ENCODE measurements around the gene OTULIN. TPM values are rescaled to one million over a fixed set of nuclear protein-coding genes. Genes with fewer than 3 reads are reported as not detected.

Gene OTULIN
- total RNA-seq, 2 experiments from 2014 or later, result 48.0 to 48.2 TPM

GRCh38 chr5:14656898-14657297 is 7.6 kb upstream of the OTULIN start:
- no peak for DNase-seq

GRCh38 chr5:14659821-14660607 is 4.5 kb upstream of the OTULIN start:
- ChIA-PET CTCF (interaction anchor here (0.9 to 1.4 kb wide), 2 partner anchors 12 kb away, joined by 3 to 4 read pairs; no protein-coding TSS in a partner anchor), POLR2A (no interaction called here)
- H3K27me3 Mint-ChIP-seq, result no peaks in the 10 kb centered on the region
- peaks cover 4% of the 10 kb centered on the region for H3K36me3 Mint-ChIP-seq (ENCODE audit: low read depth)
- DNase-seq, result no peak
- intact Hi-C loops (cut with DNase I, micrococcal nuclease), result loop anchor here (10.0 kb wide), 2 partner anchors 515 to 645 kb away; partner anchors contain the start of gene TRIO (in 1 of the 2)
- no peak for ATAC-seq
- peaks cover 2% of the 10 kb centered on the region for H3K9me3 Mint-ChIP-seq (ENCODE audit: low read depth)
- no peak overlapping the region for H3K27ac Mint-ChIP-seq
- H3K4me1 Mint-ChIP-seq, result peaks cover 59% of the 10 kb centered on the region
- no peak overlapping the region for H3K4me3 Mint-ChIP-seq

More at GRCh38 chr5:14656898-14657297, 7.6 kb upstream of the OTULIN start:
- CTCF ChIA-PET, result interaction anchor here (0.5 to 2.2 kb wide), 6 partner anchors 8 to 346 kb away, joined by 3 to 17 read pairs (median 4); no protein-coding TSS in a partner anchor
- intact Hi-C loops (cut with DNase I, micrococcal nuclease), result no loop called here
- H3K27ac Mint-ChIP-seq, result peak overlapping the region; percentile 42
- H3K27me3 Mint-ChIP-seq, result no peaks in the 10 kb centered on the region
- H3K4me1 Mint-ChIP-seq, result peaks cover 42% of the 10 kb centered on the region
- no peaks in the 10 kb centered on the region for H3K36me3 Mint-ChIP-seq (ENCODE audit: low read depth)
- H3K4me3 Mint-ChIP-seq, result no peak overlapping the region
- H3K9me3 Mint-ChIP-seq (ENCODE audit: low read depth), result peaks cover 2% of the 10 kb centered on the region
- POLR2A ChIA-PET, result no interaction called here
- no peak for ATAC-seq

- POLR2A ChIA-PET, result no interaction called here
- H3K27ac Mint-ChIP-seq, result no peak overlapping the region
- peaks cover 6% of the 10 kb centered on the region for H3K36me3 Mint-ChIP-seq (ENCODE audit: low read depth)
- H3K27me3 Mint-ChIP-seq, result no peaks in the 10 kb centered on the region
- peaks cover 51% of the 10 kb centered on the region for H3K4me1 Mint-ChIP-seq
- H3K4me3 Mint-ChIP-seq, result no peak overlapping the region
- no peak for ATAC-seq
- intact Hi-C loops (cut with DNase I, micrococcal nuclease), result loop anchor here (10.0 kb wide), 2 partner anchors 516 to 646 kb away; partner anchors contain the start of gene TRIO (in 1 of the 2)
- no peak for DNase-seq
- CTCF ChIA-PET, result interaction anchor here (0.9 to 1.4 kb wide), 2 partner anchors 11 to 13 kb away, joined by 3 to 4 read pairs; no protein-coding TSS in a partner anchor
- peaks cover 2% of the 10 kb centered on the region for H3K9me3 Mint-ChIP-seq (ENCODE audit: low read depth)
Observed at GRCh38 chr5:14660833-14661232, 3.7 kb upstream of the OTULIN start.

- H3K4me1 Mint-ChIP-seq, result peaks cover 54% of the 10 kb centered on the region
- no peak overlapping the region for H3K27ac Mint-ChIP-seq
- peak overlapping the region; percentile 95 for H3K4me3 Mint-ChIP-seq
- no peaks in the 10 kb centered on the region for H3K27me3 Mint-ChIP-seq
- POLR2A ChIA-PET, result no interaction called here
- H3K9me3 Mint-ChIP-seq (ENCODE audit: low read depth), result peaks cover 2% of the 10 kb centered on the region
- DNase-seq, result no peak
- no peak for ATAC-seq
- H3K36me3 Mint-ChIP-seq (ENCODE audit: low read depth), result peaks cover 22% of the 10 kb centered on the region
- CTCF ChIA-PET, result interaction anchor here (1.9 kb wide), 1 partner anchor 14 kb away, joined by 10 read pairs; no protein-coding TSS in a partner anchor
- intact Hi-C loops (cut with DNase I, micrococcal nuclease), result loop anchor here (10.0 kb wide), 2 partner anchors 518 to 648 kb away; partner anchors contain the start of gene TRIO (in 1 of the 2)
Observed at GRCh38 chr5:14662721-14663260, 1.7 kb upstream of the OTULIN start.

DNA sequence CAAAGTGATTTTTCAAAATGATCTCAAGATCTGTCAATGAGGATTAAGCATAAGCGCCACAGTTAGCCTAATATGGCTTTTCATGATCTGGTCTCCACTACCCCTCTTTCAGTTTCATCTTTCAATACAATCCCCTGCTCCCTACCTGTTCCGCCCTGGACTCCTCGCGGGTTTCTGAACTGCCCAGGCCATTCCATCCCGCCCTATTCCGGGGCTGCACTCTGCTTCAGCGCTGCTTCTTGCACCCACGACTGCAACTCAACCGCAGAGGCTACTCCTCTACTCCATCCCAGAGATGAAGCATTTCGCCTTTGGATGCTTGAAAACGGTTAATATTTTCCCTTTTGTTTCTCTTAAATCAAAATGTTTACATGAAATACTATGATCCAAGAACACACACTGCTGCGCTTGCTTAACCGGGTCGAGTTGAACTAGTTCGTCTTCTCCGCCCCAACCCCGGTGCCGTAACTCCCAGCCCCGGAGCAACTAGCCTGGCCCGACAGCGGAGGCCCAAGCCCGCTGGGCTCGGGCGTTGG is 716 bp upstream of the OTULIN start:
- ChIA-PET CTCF (interaction anchor here (1.9 kb wide), 1 partner anchor 15 kb away, joined by 10 read pairs; no protein-coding TSS in a partner anchor), POLR2A (no interaction called here)
- DNase-seq, result peak; percentile 31
- peak overlapping the region; percentile 97 for H3K27ac Mint-ChIP-seq
- peaks cover 64% of the 10 kb centered on the region for H3K4me1 Mint-ChIP-seq
- peaks cover 2% of the 10 kb centered on the region for H3K9me3 Mint-ChIP-seq (ENCODE audit: low read depth)
- H3K36me3 Mint-ChIP-seq (ENCODE audit: low read depth), result peaks cover 30% of the 10 kb centered on the region
- ATAC-seq, result peak; percentile 3
- intact Hi-C loops (cut with DNase I, micrococcal nuclease), result loop anchor here (1.0 to 10.0 kb wide), 9 partner anchors 42 to 649 kb away; partner anchors contain the start of genes TRIO (in 2 of the 2), ANKH (in 1 of the 2) and OTULINL (in 1 of the 2)
- no peaks in the 10 kb centered on the region for H3K27me3 Mint-ChIP-seq
- H3K4me3 Mint-ChIP-seq, result peak overlapping the region; percentile 95

GRCh38 chr5:14665101-14665822 is 744 bp downstream of the OTULIN start:
- ATAC-seq (no peak), DNase-seq (peak; percentile 50)
- ChIA-PET POLR2A (interaction anchor here (0.7 kb wide), 1 partner anchor 83 kb away, joined by 4 read pairs; no protein-coding TSS in a partner anchor), CTCF (interaction anchor here (0.6 to 3.3 kb wide), 3 partner anchors 12 to 153 kb away, joined by 3 to 12 read pairs (median 8); no protein-coding TSS in a partner anchor)
- Mint-ChIP-seq H3K36me3 (ENCODE audit: low read depth) (peaks cover 30% of the 10 kb centered on the region), H3K27me3 (no peaks in the 10 kb centered on the region), H3K27ac (peak overlapping the region; percentile 92), H3K4me1 (peaks cover 68% of the 10 kb centered on the region), H3K9me3 (ENCODE audit: low read depth) (no peaks in the 10 kb centered on the region), H3K4me3 (peak overlapping the region; percentile 95)
- intact Hi-C loops (cut with DNase I, micrococcal nuclease), result loop anchor here (2.0 to 10.0 kb wide), 10 partner anchors 70 to 1802 kb away; partner anchors contain the start of genes TRIO (in 2 of the 2), ANKH (in 1 of the 2), OTULINL (in 1 of the 2) and ZNF622 (in 1 of the 2)

GRCh38 chr5:14665949-14666348 is 1.4 kb downstream of the OTULIN start:
- intact Hi-C loops (cut with DNase I, micrococcal nuclease), result loop anchor here (2.0 to 10.0 kb wide), 11 partner anchors 41 to 1801 kb away; partner anchors contain the start of genes TRIO (in 2 of the 2), ANKH (in 1 of the 2), OTULINL (in 1 of the 2) and ZNF622 (in 1 of the 2)
- Mint-ChIP-seq H3K4me1 (peaks cover 70% of the 10 kb centered on the region), H3K27me3 (no peaks in the 10 kb centered on the region), H3K9me3 (ENCODE audit: low read depth) (no peaks in the 10 kb centered on the region), H3K36me3 (ENCODE audit: low read depth) (peaks cover 30% of the 10 kb centered on the region), H3K4me3 (peak overlapping the region; percentile 95), H3K27ac (peak overlapping the region; percentile 84)
- ATAC-seq (peak; percentile 37), DNase-seq (peak; percentile 81)
- POLR2A ChIA-PET, result interaction anchor here (0.7 kb wide), 1 partner anchor 84 kb away, joined by 4 read pairs; no protein-coding TSS in a partner anchor
- CTCF ChIA-PET, result interaction anchor here (0.6 to 3.3 kb wide), 8 partner anchors 11 to 214 kb away, joined by 3 to 12 read pairs (median 4); no protein-coding TSS in a partner anchor

DNA sequence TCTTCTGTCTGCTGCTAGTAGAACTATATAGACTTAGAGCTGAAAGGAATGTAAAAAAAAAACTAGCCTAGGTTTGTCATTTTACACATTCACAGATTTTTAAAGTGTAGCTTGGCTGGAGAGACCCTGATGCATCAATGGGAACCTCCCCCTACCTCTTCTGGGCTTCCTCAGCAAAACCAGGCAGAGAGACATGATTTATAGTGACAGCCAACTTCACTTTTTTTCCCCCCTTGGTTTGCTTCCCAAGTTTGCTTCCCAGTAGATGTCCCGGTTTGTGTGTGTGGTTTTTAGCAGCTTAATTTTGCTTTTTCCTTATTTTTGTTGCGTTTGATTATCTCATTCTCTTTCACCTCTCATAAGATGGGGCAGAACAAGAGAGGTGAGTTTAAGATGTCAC is 1.8 kb downstream of the OTULIN start:
- peaks cover 31% of the 10 kb centered on the region for H3K36me3 Mint-ChIP-seq (ENCODE audit: low read depth)
- ChIA-PET POLR2A (interaction anchor here (0.7 kb wide), 1 partner anchor 84 kb away, joined by 4 read pairs; no protein-coding TSS in a partner anchor), CTCF (interaction anchor here (0.7 to 3.3 kb wide), 9 partner anchors 11 to 327 kb away, joined by 3 to 12 read pairs (median 4); no protein-coding TSS in a partner anchor)

DNA sequence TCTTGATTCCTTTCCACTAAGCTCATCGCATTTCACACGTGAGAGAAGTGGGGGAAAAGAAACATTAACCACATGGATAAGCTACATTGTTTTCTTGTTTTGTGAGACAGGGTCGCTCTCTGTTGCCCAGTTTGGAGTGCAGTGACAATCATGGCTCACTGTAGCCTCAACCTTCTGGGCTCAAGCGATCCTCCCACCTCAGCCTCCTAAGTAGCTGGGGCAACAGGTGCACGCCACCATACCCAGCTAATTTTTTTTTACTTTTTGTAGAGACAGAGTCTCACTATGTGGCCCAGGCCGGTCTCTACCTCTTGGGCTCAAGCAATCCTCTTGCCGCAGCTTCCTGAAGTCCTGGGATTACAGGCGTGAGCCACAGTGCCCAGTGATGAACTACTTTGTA is 2.8 kb downstream of the OTULIN start:
- ATAC-seq, result no peak
- Mint-ChIP-seq H3K4me1 (peaks cover 75% of the 10 kb centered on the region), H3K27me3 (no peaks in the 10 kb centered on the region), H3K36me3 (ENCODE audit: low read depth) (peaks cover 34% of the 10 kb centered on the region), H3K4me3 (peak overlapping the region; percentile 95), H3K27ac (peak overlapping the region; percentile 84), H3K9me3 (ENCODE audit: low read depth) (no peaks in the 10 kb centered on the region)
- no peak for DNase-seq
- CTCF ChIA-PET, result interaction anchor here (0.9 to 3.3 kb wide), 4 partner anchors 10 to 326 kb away, joined by 3 to 12 read pairs (median 4); no protein-coding TSS in a partner anchor
- POLR2A ChIA-PET, result interaction anchor here (0.7 to 0.9 kb wide), 2 partner anchors 17 to 242 kb away, joined by 3 to 4 read pairs; no protein-coding TSS in a partner anchor
- intact Hi-C loops (cut with DNase I, micrococcal nuclease), result loop anchor here (2.0 to 10.0 kb wide), 8 partner anchors 40 to 1800 kb away; partner anchors contain the start of genes ANKH (in 1 of the 2), OTULINL (in 1 of the 2), TRIO (in 1 of the 2) and ZNF622 (in 1 of the 2)

More for the DNA sequence above, 1.8 kb downstream of the OTULIN start:
- H3K4me1 Mint-ChIP-seq, result peaks cover 71% of the 10 kb centered on the region
- intact Hi-C loops (cut with DNase I, micrococcal nuclease), result loop anchor here (2.0 to 10.0 kb wide), 8 partner anchors 40 to 1801 kb away; partner anchors contain the start of genes ANKH (in 1 of the 2), OTULINL (in 1 of the 2), TRIO (in 1 of the 2) and ZNF622 (in 1 of the 2)
- ATAC-seq (no peak), DNase-seq (no peak)
- H3K27ac Mint-ChIP-seq, result peak overlapping the region; percentile 84
- no peaks in the 10 kb centered on the region for H3K9me3 Mint-ChIP-seq (ENCODE audit: low read depth)
- H3K27me3 Mint-ChIP-seq, result no peaks in the 10 kb centered on the region
- peak overlapping the region; percentile 95 for H3K4me3 Mint-ChIP-seq

DNA sequence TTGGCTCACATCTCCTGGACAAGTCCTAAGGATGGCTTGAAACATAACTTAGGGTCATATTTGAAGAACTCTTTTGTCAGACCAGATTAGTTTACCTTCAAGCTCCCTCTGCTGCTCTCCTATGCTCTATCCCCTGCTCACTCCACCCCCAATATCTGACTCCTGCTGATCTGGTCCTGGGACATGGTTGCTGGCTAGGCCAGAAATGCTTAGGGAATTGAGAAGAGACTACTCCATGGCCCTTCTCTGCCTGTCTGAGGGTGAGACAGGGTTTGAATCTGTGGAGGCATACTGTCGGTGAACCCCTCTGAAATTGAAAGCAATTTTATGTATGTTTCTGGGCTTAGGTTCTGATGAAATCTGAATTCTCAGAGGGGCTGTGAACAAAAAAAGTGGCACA is 3.3 kb downstream of the OTULIN start:
- no peaks in the 10 kb centered on the region for H3K9me3 Mint-ChIP-seq (ENCODE audit: low read depth)
- peaks cover 76% of the 10 kb centered on the region for H3K4me1 Mint-ChIP-seq
- H3K27ac Mint-ChIP-seq, result peak overlapping the region; percentile 84
- no peaks in the 10 kb centered on the region for H3K27me3 Mint-ChIP-seq
- intact Hi-C loops (cut with DNase I, micrococcal nuclease), result loop anchor here (2.0 to 10.0 kb wide), 8 partner anchors 39 to 1800 kb away; partner anchors contain the start of genes ANKH (in 1 of the 2), OTULINL (in 1 of the 2), TRIO (in 1 of the 2) and ZNF622 (in 1 of the 2)
- peaks cover 37% of the 10 kb centered on the region for H3K36me3 Mint-ChIP-seq (ENCODE audit: low read depth)
- CTCF ChIA-PET, result interaction anchor here (1.1 to 3.3 kb wide), 2 partner anchors 9 to 28 kb away, joined by 3 to 12 read pairs; no protein-coding TSS in a partner anchor
- DNase-seq (no peak), ATAC-seq (no peak)
- POLR2A ChIA-PET, result no interaction called here
- H3K4me3 Mint-ChIP-seq, result peak overlapping the region; percentile 95

All from activated CD4-positive, alpha-beta T cell treated with anti-CD3 and anti-CD28 coated beads for 36 hours (primary cell).